ENCODE data around the gene AKAP9. TPM values are rescaled to one million over a fixed set of nuclear protein-coding genes. Genes with fewer than 3 reads are reported as not detected.
"Not testable (repeated sequence)": the region's sequence is repeated elsewhere in the genome, so short reads cannot be mapped to it uniquely, and the experiment has no call there.

AKAP9 gene
- 32.1 to 54.6 TPM (median 35.1 TPM) in 3 replicates for total RNA-seq
- long read RNA-seq, partial matches to known transcripts = 3 of 3 reads
- long read RNA-seq, other reads (novel, unspliced or antisense) = 0 of 3 reads

- peak; percentile 97 for DNase-seq (ENCODE audit: low spot score)
- H3K27ac Mint-ChIP-seq (ENCODE audit: unreplicated experiment) = peak within 1 kb of the TSS; percentile 98
- H3K4me3 Mint-ChIP-seq (ENCODE audit: unreplicated experiment) = peak within 1 kb of the TSS; percentile 84
- TF ChIP-seq CTCF (IDR thresholded peaks at IDR 0.05) = no peak
- peaks cover 35% of the 10 kb centered on the region for H3K4me1 Mint-ChIP-seq (ENCODE audit: low read depth)
- no peaks in the 10 kb centered on the region for H3K9me3 Mint-ChIP-seq (ENCODE audit: low read depth)
- no peaks in the 10 kb centered on the region for H3K27me3 Mint-ChIP-seq (ENCODE audit: low read depth)
- H3K36me3 Mint-ChIP-seq (ENCODE audit: low read depth) = no peaks in the 10 kb centered on the region
These were observed at the start of gene AKAP9 for GRCh38 chr7:91940572-91941341. TSS of gene AKAP9 (plus strand) at chr7:91940862. CDS start at chr7:91941100, 238 bp downstream.

- no peaks in the 10 kb centered on the region for H3K27me3 Mint-ChIP-seq (ENCODE audit: low read depth)
- no peaks in the 10 kb centered on the region for H3K36me3 Mint-ChIP-seq (ENCODE audit: low read depth)
- H3K4me1 Mint-ChIP-seq (ENCODE audit: low read depth) = peaks cover 9% of the 10 kb centered on the region
- DNase-seq (ENCODE audit: low spot score) = no peak
- no peak overlapping the region for H3K27ac Mint-ChIP-seq (ENCODE audit: unreplicated experiment)
- H3K9me3 Mint-ChIP-seq (ENCODE audit: low read depth) = no peaks in the 10 kb centered on the region
- TF ChIP-seq CTCF (IDR thresholded peaks at IDR 0.05) = no peak
- no peak overlapping the region for H3K4me3 Mint-ChIP-seq (ENCODE audit: unreplicated experiment)
These were observed 48.5 kb upstream of the AKAP9 start for GRCh38 chr7:91892099-91892705.

GRCh38 chr7:91892821-91893340 lies 47.8 kb upstream of the AKAP9 start:
- no peak for TF ChIP-seq CTCF (IDR thresholded peaks at IDR 0.05)
- Mint-ChIP-seq H3K4me3 (ENCODE audit: unreplicated experiment) (no peak overlapping the region), H3K36me3 (ENCODE audit: low read depth) (no peaks in the 10 kb centered on the region), H3K9me3 (ENCODE audit: low read depth) (no peaks in the 10 kb centered on the region), H3K27ac (ENCODE audit: unreplicated experiment) (no peak overlapping the region), H3K4me1 (ENCODE audit: low read depth) (peaks cover 9% of the 10 kb centered on the region), H3K27me3 (ENCODE audit: low read depth) (no peaks in the 10 kb centered on the region)
- no peak for DNase-seq (ENCODE audit: low spot score)

- not testable (repeated sequence) for H3K27me3 Mint-ChIP-seq (ENCODE audit: low read depth); H3K4me1 Mint-ChIP-seq (ENCODE audit: low read depth); DNase-seq (ENCODE audit: low spot score); H3K9me3 Mint-ChIP-seq (ENCODE audit: low read depth); H3K27ac Mint-ChIP-seq (ENCODE audit: unreplicated experiment); H3K36me3 Mint-ChIP-seq (ENCODE audit: low read depth); H3K4me3 Mint-ChIP-seq (ENCODE audit: unreplicated experiment)
These were observed 47.0 kb upstream of the AKAP9 start for GRCh38 chr7:91893699-91894098.

- DNase-seq (ENCODE audit: low spot score) = no peak
- Mint-ChIP-seq H3K27me3 (ENCODE audit: low read depth) (no peaks in the 10 kb centered on the region), H3K4me1 (ENCODE audit: low read depth) (peaks cover 9% of the 10 kb centered on the region), H3K9me3 (ENCODE audit: low read depth) (no peaks in the 10 kb centered on the region), H3K36me3 (ENCODE audit: low read depth) (no peaks in the 10 kb centered on the region), H3K27ac (ENCODE audit: unreplicated experiment) (no peak overlapping the region), H3K4me3 (ENCODE audit: unreplicated experiment) (no peak overlapping the region)
- no peak for TF ChIP-seq CTCF (IDR thresholded peaks at IDR 0.05)
These were observed 45.7 kb upstream of the AKAP9 start for GRCh38 chr7:91894781-91895480.

All from chondrocyte (in vitro differentiated cells).